NCI-H2196 treated with DMSO at 0.1 percent for 48 hours (cell line): ENCODE results near the gene ADIPOR2.
"Not testable (repeated sequence)": the region's sequence is repeated elsewhere in the genome, so short reads cannot be mapped to it uniquely, and the experiment has no call there.

Experiments used
- DNase-seq: peaks from one replicate; lab custom pipeline; 2025; ENCODE audit not compliant: unreplicated experiment; lab: John Stamatoyannopoulos, UW

Gene ADIPOR2

GRCh38 chr12:1731019-1731687, 40.3 kb downstream of the ADIPOR2 start:
- DNase-seq: no peak

- not testable (repeated sequence) for DNase-seq
These were observed 40.8 kb downstream of the ADIPOR2 start for GRCh38 chr12:1731688-1732078.

- no peak for DNase-seq
These were observed 42.0 kb downstream of the ADIPOR2 start for GRCh38 chr12:1732914-1733313.

GRCh38 chr12:1733712-1734111, 42.8 kb downstream of the ADIPOR2 start:
- DNase-seq: not testable (repeated sequence)

GRCh38 chr12:1737652-1738286, 46.9 kb downstream of the ADIPOR2 start:
- no peak for DNase-seq

- DNase-seq: no peak
These were observed 47.6 kb downstream of the ADIPOR2 start for GRCh38 chr12:1738446-1738845.

- DNase-seq: no peak
These were observed 48.5 kb downstream of the ADIPOR2 start for GRCh38 chr12:1739368-1739767.

- DNase-seq: no peak
These were observed 49.5 kb downstream of the ADIPOR2 start for GRCh38 chr12:1740161-1740948.

GRCh38 chr12:1741154-1741949, 50.5 kb downstream of the ADIPOR2 start:
- DNase-seq: no peak

GRCh38 chr12:1744932-1745331, 54.1 kb downstream of the ADIPOR2 start:
- no peak for DNase-seq

GRCh38 chr12:1747609-1748008, 56.7 kb downstream of the ADIPOR2 start:
- DNase-seq: no peak

- no peak for DNase-seq
These were observed 58.1 kb downstream of the ADIPOR2 start for GRCh38 chr12:1749019-1749418.

GRCh38 chr12:1750300-1750699, 59.4 kb downstream of the ADIPOR2 start:
- no peak for DNase-seq

- no peak for DNase-seq
These were observed 67.5 kb downstream of the ADIPOR2 start for GRCh38 chr12:1758376-1758775.

GRCh38 chr12:1758887-1759286, 68.0 kb downstream of the ADIPOR2 start:
- DNase-seq: no peak

GRCh38 chr12:1760566-1761382, 69.9 kb downstream of the ADIPOR2 start:
- no peak for DNase-seq

GRCh38 chr12:1761857-1762256, 71.0 kb downstream of the ADIPOR2 start:
- no peak for DNase-seq

- no peak for DNase-seq
These were observed 72.3 kb downstream of the ADIPOR2 start for GRCh38 chr12:1763153-1763552.

GRCh38 chr12:1766110-1766509, 75.2 kb downstream of the ADIPOR2 start:
- no peak for DNase-seq

GRCh38 chr12:1767407-1768090, 76.7 kb downstream of the ADIPOR2 start:
- no peak for DNase-seq
